Transverse colon (tissue), 4 donors: Measurements from ENCODE around the gene GNA14.

ENCODE experiments used
- EP300 ChIP-seq: sonication (generic); formaldehyde crosslinking; IDR thresholded peaks from one replicate; pipeline ENCODE4 v1.6.1; 2017; ENCODE audit warnings: antibody characterized with exemption, low read depth
- POLR2A ChIP-seq: fragments of 450-650 bp; IDR thresholded peaks from one replicate; pipeline ENCODE4 v1.6.1; 2016; ENCODE audit warnings: antibody characterized with exemption, mild to moderate bottlenecking, moderate library complexity
- POLR2AphosphoS5 ChIP-seq, 3 donors: sonication (generic); formaldehyde crosslinking; IDR thresholded peaks; one replicate each; pipeline ENCODE4 v1.6.1; 2016; ENCODE audit warnings: antibody characterized with exemption in 3 of 3
- TF ChIP-seq, protein P1 (sequence below), 5 experiments: fragments of 200-600 bp in 3 of 5; fragments of 450-650 bp in 2 of 5; sonication (generic) in 3 of 5; IDR thresholded peaks; 1 replicate in 2 of 5; 2 replicates in 3 of 5; pipeline ENCODE4 v1.5.1; 2016 to 2017; ENCODE audit warnings: antibody characterized with exemption in 5 of 5, inconsistent platforms in 3 of 5, mild to moderate bottlenecking in 2 of 5, moderate library complexity in 1 of 5

DNA sequence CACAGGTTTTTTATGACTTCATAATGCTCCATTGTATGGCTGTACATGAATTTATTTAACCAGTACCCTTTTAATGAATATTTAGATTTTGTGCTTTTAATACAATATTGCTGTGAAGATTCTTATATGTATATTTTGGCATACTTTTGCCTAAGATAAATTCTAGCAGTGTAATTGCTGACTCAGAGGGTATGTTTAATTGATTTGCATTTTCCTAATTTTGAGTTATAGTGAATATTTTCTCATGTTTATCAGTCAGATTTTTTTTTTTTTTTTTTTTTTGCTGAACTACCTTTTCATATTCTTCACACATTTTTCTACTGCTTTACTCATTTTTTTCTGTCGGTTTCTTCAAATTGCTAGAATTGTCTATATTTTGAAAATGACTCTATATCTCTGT, 248.2 kb downstream of the GNA14 start:
- TF ChIP-seq, protein P1, sequence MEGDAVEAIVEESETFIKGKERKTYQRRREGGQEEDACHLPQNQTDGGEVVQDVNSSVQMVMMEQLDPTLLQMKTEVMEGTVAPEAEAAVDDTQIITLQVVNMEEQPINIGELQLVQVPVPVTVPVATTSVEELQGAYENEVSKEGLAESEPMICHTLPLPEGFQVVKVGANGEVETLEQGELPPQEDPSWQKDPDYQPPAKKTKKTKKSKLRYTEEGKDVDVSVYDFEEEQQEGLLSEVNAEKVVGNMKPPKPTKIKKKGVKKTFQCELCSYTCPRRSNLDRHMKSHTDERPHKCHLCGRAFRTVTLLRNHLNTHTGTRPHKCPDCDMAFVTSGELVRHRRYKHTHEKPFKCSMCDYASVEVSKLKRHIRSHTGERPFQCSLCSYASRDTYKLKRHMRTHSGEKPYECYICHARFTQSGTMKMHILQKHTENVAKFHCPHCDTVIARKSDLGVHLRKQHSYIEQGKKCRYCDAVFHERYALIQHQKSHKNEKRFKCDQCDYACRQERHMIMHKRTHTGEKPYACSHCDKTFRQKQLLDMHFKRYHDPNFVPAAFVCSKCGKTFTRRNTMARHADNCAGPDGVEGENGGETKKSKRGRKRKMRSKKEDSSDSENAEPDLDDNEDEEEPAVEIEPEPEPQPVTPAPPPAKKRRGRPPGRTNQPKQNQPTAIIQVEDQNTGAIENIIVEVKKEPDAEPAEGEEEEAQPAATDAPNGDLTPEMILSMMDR (IDR thresholded peaks at IDR 0.05): no peak
- no peak for TF ChIP-seq POLR2A
- TF ChIP-seq POLR2AphosphoS5 (IDR thresholded peaks at IDR 0.05): no peak
- TF ChIP-seq EP300: no peak
